ENCODE results near the gene ACVR1B. TPM values are rescaled to one million over a fixed set of nuclear protein-coding genes. Genes with fewer than 3 reads are reported as not detected.

Gene ACVR1B
- total RNA-seq, 1 donor from 2014 or later = 13.8 TPM

DNA sequence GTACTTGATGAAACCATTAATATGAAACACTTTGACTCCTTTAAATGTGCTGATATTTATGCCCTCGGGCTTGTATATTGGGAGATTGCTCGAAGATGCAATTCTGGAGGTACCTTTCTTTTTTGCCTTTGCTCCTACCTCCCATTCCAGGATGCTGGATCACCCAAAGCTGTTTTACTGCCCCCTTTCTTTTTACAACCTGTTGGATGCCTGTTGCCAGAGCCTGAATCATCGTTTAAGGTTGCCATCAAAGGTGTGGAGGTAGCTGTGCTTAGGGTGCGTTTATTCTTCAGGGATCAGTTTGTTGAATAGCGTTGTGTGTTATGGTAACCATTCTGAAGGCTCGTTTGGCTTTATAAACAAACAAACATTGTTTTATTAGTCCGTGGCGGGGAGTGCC, 35.3 kb downstream of the ACVR1B start:
- Histone ChIP-seq H3K79me2 (ENCODE audit: insufficient read depth, low read length) (no peaks in the 10 kb centered on the region), H4K20me1 (ENCODE audit: insufficient read depth, low read length) (no peaks in the 10 kb centered on the region), H3K4me3 (ENCODE audit: insufficient read depth, low read depth, low read length) (no peak overlapping the region), H3K4me2 (ENCODE audit: low read length) (no peak overlapping the region), H3K4me1 (ENCODE audit: insufficient read depth, low read length) (no peaks in the 10 kb centered on the region), H3K9ac (ENCODE audit: low read length) (no peak overlapping the region), H3K36me3 (ENCODE audit: insufficient read depth, low read length) (peaks cover 18% of the 10 kb centered on the region), H3K9me3 (ENCODE audit: insufficient read depth, low read depth, low read length) (no peaks in the 10 kb centered on the region), H2AFZ (ENCODE audit: low read depth, low read length) (no peak overlapping the region), H3K27ac (ENCODE audit: low read depth, low read length) (no peak overlapping the region), H3K27me3 (ENCODE audit: insufficient read depth, low read length) (no peaks in the 10 kb centered on the region)
- no peaks in the 10 kb centered on the region for H3K4me1 Mint-ChIP-seq (ENCODE audit: low read depth, unreplicated experiment)
- FAIRE-seq (no peak), DNase-seq (ENCODE audit: low read depth) (no peak)
- H3K4me3 Mint-ChIP-seq (ENCODE audit: unreplicated experiment) = no peak overlapping the region
- no peaks in the 10 kb centered on the region for H3K27me3 Mint-ChIP-seq (ENCODE audit: low read depth, unreplicated experiment)
- TF ChIP-seq, protein P1, sequence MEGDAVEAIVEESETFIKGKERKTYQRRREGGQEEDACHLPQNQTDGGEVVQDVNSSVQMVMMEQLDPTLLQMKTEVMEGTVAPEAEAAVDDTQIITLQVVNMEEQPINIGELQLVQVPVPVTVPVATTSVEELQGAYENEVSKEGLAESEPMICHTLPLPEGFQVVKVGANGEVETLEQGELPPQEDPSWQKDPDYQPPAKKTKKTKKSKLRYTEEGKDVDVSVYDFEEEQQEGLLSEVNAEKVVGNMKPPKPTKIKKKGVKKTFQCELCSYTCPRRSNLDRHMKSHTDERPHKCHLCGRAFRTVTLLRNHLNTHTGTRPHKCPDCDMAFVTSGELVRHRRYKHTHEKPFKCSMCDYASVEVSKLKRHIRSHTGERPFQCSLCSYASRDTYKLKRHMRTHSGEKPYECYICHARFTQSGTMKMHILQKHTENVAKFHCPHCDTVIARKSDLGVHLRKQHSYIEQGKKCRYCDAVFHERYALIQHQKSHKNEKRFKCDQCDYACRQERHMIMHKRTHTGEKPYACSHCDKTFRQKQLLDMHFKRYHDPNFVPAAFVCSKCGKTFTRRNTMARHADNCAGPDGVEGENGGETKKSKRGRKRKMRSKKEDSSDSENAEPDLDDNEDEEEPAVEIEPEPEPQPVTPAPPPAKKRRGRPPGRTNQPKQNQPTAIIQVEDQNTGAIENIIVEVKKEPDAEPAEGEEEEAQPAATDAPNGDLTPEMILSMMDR (IDR thresholded peaks at IDR 0.05; ENCODE audit: insufficient read depth, low read depth, low read length) = no peak
- no peak for TF ChIP-seq EZH2 (IDR thresholded peaks at IDR 0.05; ENCODE audit: insufficient read depth, low read length)
- no peak overlapping the region for H3K27ac Mint-ChIP-seq (ENCODE audit: unreplicated experiment)
- no peaks in the 10 kb centered on the region for H3K9me3 Mint-ChIP-seq (ENCODE audit: unreplicated experiment)
- peaks cover 18% of the 10 kb centered on the region for H3K36me3 Mint-ChIP-seq (ENCODE audit: low read depth, unreplicated experiment)

DNA sequence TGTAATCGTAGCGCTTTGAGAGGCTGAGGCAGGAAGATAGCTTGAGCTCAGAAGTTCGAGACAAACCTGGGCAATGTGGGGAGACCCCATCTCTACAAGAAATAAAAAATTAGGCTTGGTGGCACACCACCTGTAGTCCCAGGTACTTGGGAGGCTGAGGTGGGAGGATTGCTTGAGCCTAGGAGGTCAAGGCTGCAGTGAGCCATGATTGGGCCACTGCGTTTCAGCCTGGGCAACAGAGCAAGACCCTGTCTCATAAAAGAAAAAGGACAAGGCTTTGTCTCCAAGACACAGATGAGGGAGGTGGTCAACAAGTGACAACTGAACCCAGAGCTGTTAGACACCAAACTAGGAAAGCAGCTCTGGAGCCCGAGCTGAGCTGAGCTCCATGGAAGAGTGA, 40.7 kb downstream of the ACVR1B start:
- no peak overlapping the region for H3K4me2 ChIP-seq (ENCODE audit: low read length)
- no peaks in the 10 kb centered on the region for H3K9me3 ChIP-seq (ENCODE audit: insufficient read depth, low read depth, low read length)
- FAIRE-seq = no peak
- no peaks in the 10 kb centered on the region for H3K27me3 ChIP-seq (ENCODE audit: insufficient read depth, low read length)
- Mint-ChIP-seq H3K27ac (ENCODE audit: unreplicated experiment) (no peak overlapping the region), H3K27me3 (ENCODE audit: low read depth, unreplicated experiment) (no peaks in the 10 kb centered on the region), H3K4me1 (ENCODE audit: low read depth, unreplicated experiment) (peaks cover 11% of the 10 kb centered on the region), H3K36me3 (ENCODE audit: low read depth, unreplicated experiment) (peaks cover 9% of the 10 kb centered on the region), H3K4me3 (ENCODE audit: unreplicated experiment) (no peak overlapping the region), H3K9me3 (ENCODE audit: unreplicated experiment) (no peaks in the 10 kb centered on the region)
- no peaks in the 10 kb centered on the region for H3K4me1 ChIP-seq (ENCODE audit: insufficient read depth, low read length)
- H2AFZ ChIP-seq (ENCODE audit: low read depth, low read length) = no peak overlapping the region
- peaks cover 6% of the 10 kb centered on the region for H3K36me3 ChIP-seq (ENCODE audit: insufficient read depth, low read length)
- H3K4me3 ChIP-seq (ENCODE audit: insufficient read depth, low read depth, low read length) = no peak overlapping the region
- H3K27ac ChIP-seq (ENCODE audit: low read depth, low read length) = no peak overlapping the region
- H3K79me2 ChIP-seq (ENCODE audit: insufficient read depth, low read length) = no peaks in the 10 kb centered on the region
- no peak for DNase-seq (ENCODE audit: low read depth)
- no peaks in the 10 kb centered on the region for H4K20me1 ChIP-seq (ENCODE audit: insufficient read depth, low read length)
- H3K9ac ChIP-seq (ENCODE audit: low read length) = no peak overlapping the region
- TF ChIP-seq, protein P1 (IDR thresholded peaks at IDR 0.05; ENCODE audit: insufficient read depth, low read depth, low read length) = no peak
- no peak for TF ChIP-seq EZH2 (IDR thresholded peaks at IDR 0.05; ENCODE audit: insufficient read depth, low read length)

DNA sequence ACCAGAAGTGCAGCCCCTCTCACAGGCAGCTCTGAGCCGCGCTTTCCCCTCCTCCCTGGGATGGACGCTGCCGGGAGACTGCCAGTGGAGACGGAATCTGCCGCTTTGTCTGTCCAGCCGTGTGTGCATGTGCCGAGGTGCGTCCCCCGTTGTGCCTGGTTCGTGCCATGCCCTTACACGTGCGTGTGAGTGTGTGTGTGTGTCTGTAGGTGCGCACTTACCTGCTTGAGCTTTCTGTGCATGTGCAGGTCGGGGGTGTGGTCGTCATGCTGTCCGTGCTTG, 43.0 kb downstream of the ACVR1B start:
- Mint-ChIP-seq H3K27ac (ENCODE audit: unreplicated experiment) (peak overlapping the region; percentile 86), H3K4me3 (ENCODE audit: unreplicated experiment) (no peak overlapping the region), H3K36me3 (ENCODE audit: low read depth, unreplicated experiment) (peaks cover 11% of the 10 kb centered on the region), H3K4me1 (ENCODE audit: low read depth, unreplicated experiment) (peaks cover 13% of the 10 kb centered on the region), H3K27me3 (ENCODE audit: low read depth, unreplicated experiment) (no peaks in the 10 kb centered on the region), H3K9me3 (ENCODE audit: unreplicated experiment) (no peaks in the 10 kb centered on the region)
- Histone ChIP-seq H3K9me3 (ENCODE audit: insufficient read depth, low read depth, low read length) (no peaks in the 10 kb centered on the region), H3K4me1 (ENCODE audit: insufficient read depth, low read length) (no peaks in the 10 kb centered on the region), H3K9ac (ENCODE audit: low read length) (no peak overlapping the region), H3K79me2 (ENCODE audit: insufficient read depth, low read length) (no peaks in the 10 kb centered on the region), H4K20me1 (ENCODE audit: insufficient read depth, low read length) (no peaks in the 10 kb centered on the region), H3K27me3 (ENCODE audit: insufficient read depth, low read length) (no peaks in the 10 kb centered on the region), H3K36me3 (ENCODE audit: insufficient read depth, low read length) (peaks cover 9% of the 10 kb centered on the region), H3K4me3 (ENCODE audit: insufficient read depth, low read depth, low read length) (no peak overlapping the region), H2AFZ (ENCODE audit: low read depth, low read length) (no peak overlapping the region), H3K27ac (ENCODE audit: low read depth, low read length) (no peak overlapping the region), H3K4me2 (ENCODE audit: low read length) (no peak overlapping the region)
- DNase-seq (ENCODE audit: low read depth) = no peak
- FAIRE-seq = no peak
- TF ChIP-seq, protein P1 (IDR thresholded peaks at IDR 0.05; ENCODE audit: insufficient read depth, low read depth, low read length) = no peak
- no peak for TF ChIP-seq EZH2 (IDR thresholded peaks at IDR 0.05; ENCODE audit: insufficient read depth, low read length)

Measured in astrocyte (in vitro differentiated cells and primary cell).